MM.1S (cell line): ENCODE measurements around the gene HSPG2.

Experiments
- DNase-seq: peaks from one replicate; pipeline ENCODE4 v3.0.0-alpha.2; 2015
- H2AFZ ChIP-seq: fragments of 300-600 bp; sonication (generic); 2 replicates; pipeline ENCODE4 v1.6.0; 2016; ENCODE audit warnings: antibody characterized with exemption, low read length
- H3F3A ChIP-seq: fragments of 300-600 bp; sonication (generic); 2 replicates; pipeline ENCODE4 v1.6.1; 2016; ENCODE audit warnings: mild to moderate bottlenecking, antibody characterized with exemption, low read length, moderate library complexity, mixed read lengths; ENCODE audit not compliant: insufficient read depth
- H3K27ac ChIP-seq: fragments of 300-600 bp; sonication (generic); 2 replicates; pipeline ENCODE4 v1.5.1; 2016; ENCODE audit warnings: mild to moderate bottlenecking, low read length
- H3K27me3 ChIP-seq: fragments of 300-600 bp; sonication (generic); replicated peaks from 2 replicates; pipeline ENCODE4 v1.6.0; 2016; ENCODE audit warnings: low read length; ENCODE audit not compliant: insufficient read depth
- H3K36me3 ChIP-seq: fragments of 300-600 bp; sonication (generic); replicated peaks from 2 replicates; pipeline ENCODE4 v1.6.1; 2016; ENCODE audit warnings: mild to moderate bottlenecking, low read length, mixed read lengths; ENCODE audit not compliant: insufficient read depth
- H3K4me1 ChIP-seq: fragments of 300-600 bp; sonication (generic); 2 replicates; pipeline ENCODE4 v1.6.1; 2016; ENCODE audit warnings: low read length, mixed read lengths
- H3K4me2 ChIP-seq: fragments of 300-600 bp; sonication (generic); 2 replicates; pipeline ENCODE4 v1.6.0; 2016; ENCODE audit warnings: low read depth, low read length
- H3K4me3 ChIP-seq: fragments of 300-600 bp; sonication (generic); 2 replicates; pipeline ENCODE4 v1.5.1; 2016; ENCODE audit warnings: low read length, mixed read lengths
- H3K79me2 ChIP-seq: fragments of 300-600 bp; sonication (generic); 2 replicates; pipeline ENCODE4 v1.6.1; 2016; ENCODE audit warnings: mixed run types, low read length, mixed read lengths
- H3K9ac ChIP-seq: fragments of 300-600 bp; sonication (generic); 2 replicates; pipeline ENCODE4 v1.6.1; 2016; ENCODE audit warnings: low read length, mixed read lengths
- H3K9me2 ChIP-seq: fragments of 300-600 bp; sonication (generic); replicated peaks from 2 replicates; pipeline ENCODE4 v1.6.1; 2016; ENCODE audit warnings: mild to moderate bottlenecking, low read length, mixed read lengths; ENCODE audit not compliant: insufficient read depth
- H3K9me3 ChIP-seq: fragments of 300-600 bp; sonication (generic); replicated peaks from 2 replicates; pipeline ENCODE4 v1.6.1; 2016; ENCODE audit warnings: mild to moderate bottlenecking, low read length, mixed read lengths; ENCODE audit not compliant: insufficient read depth
- H4K20me1 ChIP-seq: fragments of 300-600 bp; sonication (generic); 2 replicates; pipeline ENCODE4 v1.6.1; 2016; ENCODE audit warnings: mild to moderate bottlenecking, low read length, moderate library complexity, mixed read lengths; ENCODE audit not compliant: insufficient read depth
- EZH2 ChIP-seq: fragments of 300-600 bp; sonication (generic); optimal IDR thresholded peaks from 2 replicates; pipeline ENCODE3; 2017; ENCODE audit warnings: low read depth, mild to moderate bottlenecking, antibody characterized with exemption, low read length, mixed read lengths
- EZH2phosphoT487 ChIP-seq: fragments of 300-600 bp; sonication (generic); IDR thresholded peaks from 2 replicates; pipeline ENCODE4 v1.6.1; 2018; ENCODE audit warnings: antibody characterized with exemption, low read length
- TF ChIP-seq, protein P1 (sequence below): fragments of 300-600 bp; sonication (generic); IDR thresholded peaks from 2 replicates; pipeline ENCODE4 v1.5.1; 2016; ENCODE audit warnings: antibody characterized with exemption, low read length, mixed read lengths

HSPG2 gene

DNA sequence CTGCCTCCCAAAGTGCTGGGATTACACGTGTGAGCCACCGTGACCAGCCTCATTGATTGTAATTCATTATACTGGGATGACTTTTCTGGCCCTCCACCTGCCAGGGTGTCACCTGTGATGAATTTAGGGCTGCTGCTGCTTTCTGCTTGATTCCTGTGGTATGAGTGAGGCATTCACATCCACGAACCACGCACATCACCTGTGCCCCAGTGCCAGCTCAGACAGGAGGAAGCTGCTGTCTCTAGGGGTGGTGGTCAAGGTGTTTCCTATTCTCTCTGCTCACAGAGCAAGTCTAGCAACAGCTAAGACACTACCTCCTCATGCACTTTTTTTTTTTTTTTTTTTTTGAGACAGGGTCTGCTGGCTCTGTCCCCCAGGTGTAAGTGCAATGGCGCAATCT lies 137.4 kb downstream of the HSPG2 start:
- TF ChIP-seq EZH2 (no peak), EZH2phosphoT487 (no peak)
- TF ChIP-seq, protein P1, sequence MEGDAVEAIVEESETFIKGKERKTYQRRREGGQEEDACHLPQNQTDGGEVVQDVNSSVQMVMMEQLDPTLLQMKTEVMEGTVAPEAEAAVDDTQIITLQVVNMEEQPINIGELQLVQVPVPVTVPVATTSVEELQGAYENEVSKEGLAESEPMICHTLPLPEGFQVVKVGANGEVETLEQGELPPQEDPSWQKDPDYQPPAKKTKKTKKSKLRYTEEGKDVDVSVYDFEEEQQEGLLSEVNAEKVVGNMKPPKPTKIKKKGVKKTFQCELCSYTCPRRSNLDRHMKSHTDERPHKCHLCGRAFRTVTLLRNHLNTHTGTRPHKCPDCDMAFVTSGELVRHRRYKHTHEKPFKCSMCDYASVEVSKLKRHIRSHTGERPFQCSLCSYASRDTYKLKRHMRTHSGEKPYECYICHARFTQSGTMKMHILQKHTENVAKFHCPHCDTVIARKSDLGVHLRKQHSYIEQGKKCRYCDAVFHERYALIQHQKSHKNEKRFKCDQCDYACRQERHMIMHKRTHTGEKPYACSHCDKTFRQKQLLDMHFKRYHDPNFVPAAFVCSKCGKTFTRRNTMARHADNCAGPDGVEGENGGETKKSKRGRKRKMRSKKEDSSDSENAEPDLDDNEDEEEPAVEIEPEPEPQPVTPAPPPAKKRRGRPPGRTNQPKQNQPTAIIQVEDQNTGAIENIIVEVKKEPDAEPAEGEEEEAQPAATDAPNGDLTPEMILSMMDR: no peak
- H3K36me3 ChIP-seq: no peaks in the 10 kb centered on the region
- no peaks in the 10 kb centered on the region for H3K27me3 ChIP-seq
- H3K79me2 ChIP-seq: no peaks in the 10 kb centered on the region
- peaks cover 4% of the 10 kb centered on the region; the same call in 1 of the 2 replicates for H3K4me1 ChIP-seq
- H3K27ac ChIP-seq: no peak overlapping the region
- no peaks in the 10 kb centered on the region for H4K20me1 ChIP-seq
- H3F3A ChIP-seq: 0 out of 2 replicates have a peak, but pooled peaks cover 3% of the 10 kb centered on the region
- DNase-seq: peak; percentile 27
- no peaks in the 10 kb centered on the region for H3K9me2 ChIP-seq
- no peak overlapping the region for H3K4me2 ChIP-seq
- H2AFZ ChIP-seq: no peak overlapping the region
- H3K9me3 ChIP-seq: no peaks in the 10 kb centered on the region
- H3K9ac ChIP-seq: no peak overlapping the region
- H3K4me3 ChIP-seq: no peak overlapping the region

DNA sequence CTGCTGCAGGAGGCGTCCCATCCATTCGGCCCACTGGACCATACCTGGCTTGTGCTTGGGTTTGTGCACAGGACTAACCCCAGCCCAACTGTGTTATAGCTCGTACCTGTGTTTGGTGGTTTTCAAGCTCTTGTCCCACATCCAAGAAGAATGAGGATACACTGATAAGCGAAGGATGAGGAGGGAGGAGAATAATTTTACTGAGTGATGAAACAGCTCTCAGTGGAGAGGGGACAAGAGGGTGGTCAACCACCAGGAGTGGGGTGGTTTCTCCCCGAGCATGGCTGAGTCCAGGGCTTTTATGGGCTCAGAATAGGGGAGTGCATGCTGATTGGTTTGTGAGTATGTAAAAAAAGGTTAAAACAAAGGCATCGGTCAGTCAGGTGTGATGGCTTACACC lies 142.0 kb downstream of the HSPG2 start:
- Histone ChIP-seq H3K9me3 (no peaks in the 10 kb centered on the region), H3K4me3 (no peak overlapping the region), H3K27ac (no peak overlapping the region), H3K9me2 (no peaks in the 10 kb centered on the region), H3K4me1 (peaks cover 13% of the 10 kb centered on the region), H4K20me1 (no peaks in the 10 kb centered on the region), H3K79me2 (no peaks in the 10 kb centered on the region), H3F3A (peaks cover 10% of the 10 kb centered on the region), H3K27me3 (no peaks in the 10 kb centered on the region), H3K9ac (no peak overlapping the region), H3K4me2 (no peak overlapping the region), H3K36me3 (no peaks in the 10 kb centered on the region), H2AFZ (no peak overlapping the region)
- TF ChIP-seq, protein P1: no peak
- no peak for TF ChIP-seq EZH2phosphoT487
- TF ChIP-seq EZH2: no peak
- no peak for DNase-seq

DNA sequence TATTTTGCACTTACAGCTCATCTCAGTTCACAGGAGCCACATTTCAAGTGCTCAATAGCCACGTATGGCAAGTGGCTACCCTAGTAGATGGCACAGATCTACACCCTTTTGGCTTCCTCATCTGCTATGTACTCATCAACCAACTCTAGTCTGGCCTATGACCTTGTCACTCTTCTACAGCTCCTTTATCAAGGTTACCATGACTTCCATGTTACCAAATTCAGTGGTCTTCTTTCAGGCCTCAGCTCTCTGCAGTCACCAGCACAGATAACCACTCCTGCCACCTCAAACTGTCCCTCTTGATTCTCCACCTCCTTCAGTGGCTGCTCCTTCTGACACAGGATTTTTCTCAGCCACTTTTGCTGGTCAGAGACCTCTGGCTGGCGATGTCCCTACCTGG lies 142.5 kb downstream of the HSPG2 start:
- H4K20me1 ChIP-seq: no peaks in the 10 kb centered on the region
- no peak for DNase-seq
- H3K9ac ChIP-seq: no peak overlapping the region
- H3K4me2 ChIP-seq: no peak overlapping the region
- H3K4me3 ChIP-seq: no peak overlapping the region
- peaks cover 13% of the 10 kb centered on the region for H3K4me1 ChIP-seq
- H3K9me3 ChIP-seq: no peaks in the 10 kb centered on the region
- no peaks in the 10 kb centered on the region for H3K27me3 ChIP-seq
- peaks cover 10% of the 10 kb centered on the region for H3F3A ChIP-seq
- no peaks in the 10 kb centered on the region for H3K79me2 ChIP-seq
- no peak overlapping the region for H3K27ac ChIP-seq
- no peak overlapping the region for H2AFZ ChIP-seq
- H3K9me2 ChIP-seq: no peaks in the 10 kb centered on the region
- H3K36me3 ChIP-seq: no peaks in the 10 kb centered on the region
- TF ChIP-seq EZH2 (no peak), EZH2phosphoT487 (no peak)
- TF ChIP-seq, protein P1: no peak
